ENCODE data around the gene CLDN9.

- TF ChIP-seq CTCF (IDR thresholded peaks at IDR 0.05), result no peak
- no peak for TF ChIP-seq POLR2A (IDR thresholded peaks at IDR 0.05)
- TF ChIP-seq POLR2AphosphoS5 (IDR thresholded peaks at IDR 0.05), result no peak
- no peak for TF ChIP-seq EP300 (IDR thresholded peaks at IDR 0.05)
Measured at GRCh38 chr16:3019594-3020246, 7.0 kb downstream of the CLDN9 start.
